Measurements from ENCODE around the gene GUCD1. TPM values are rescaled to one million over a fixed set of nuclear protein-coding genes. Genes with fewer than 3 reads are reported as not detected.

The GUCD1 gene
- total and polyA plus RNA-seq, 2 of the 13 experiments (the other 11 are each of a cell fraction or from before 2014, with no cell fraction given), result 128 to 245 TPM

DNA sequence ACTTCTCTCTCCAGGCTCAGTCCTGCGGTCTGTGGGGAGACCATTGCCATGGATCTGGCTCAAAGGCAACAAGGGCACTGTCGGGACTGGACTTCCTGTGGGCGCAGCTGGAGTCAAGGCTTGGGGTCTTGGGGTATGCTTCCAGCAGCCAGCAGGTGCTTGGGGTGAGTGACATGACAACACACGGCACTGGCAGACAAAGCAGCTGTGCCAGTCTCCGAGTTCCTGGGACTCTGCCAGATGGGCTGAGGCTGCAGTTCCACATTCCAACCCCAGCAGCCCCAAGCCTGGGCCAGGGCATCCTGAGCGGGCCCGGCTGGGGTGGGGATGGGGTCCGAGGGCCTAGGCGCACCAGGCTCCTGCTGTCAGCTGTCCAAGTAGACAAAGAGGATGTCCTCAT is 12.3 kb downstream of the GUCD1 start:
- ChIA-PET CTCF (ENCODE audit: low intra/inter-chr PET ratio, low total read pairs) (no interaction called here), POLR2A (interaction anchor here (1.5 kb wide), 1 partner anchor 12 kb away, joined by 3 read pairs; no protein-coding TSS in a partner anchor)
- DNase-seq (ENCODE audit: low spot score) (no peak), ATAC-seq (no peak), FAIRE-seq (no peak)
- H3K27me3 ChIP-seq (ENCODE audit: control insufficient read depth in 1 of 2, insufficient read depth in 2 of 2, low read length in 2 of 2), result no peaks in the 10 kb centered on the region
- intact Hi-C loops (cut with micrococcal nuclease; ENCODE audit: unreplicated experiment) (no loop called here), in situ Hi-C loops (cut with HindIII; ENCODE audit: extremely low pct_ligation_motif_present, low pct_unique_long_range_greater_than_20kb) (no loop called here)
- H3K27ac ChIP-seq (ENCODE audit: extremely low read length, insufficient read depth, low read length), result no peak overlapping the region
- H3K9me3 ChIP-seq (ENCODE audit: low read length), result no peaks in the 10 kb centered on the region
- no peak overlapping the region for H2AFZ ChIP-seq (ENCODE audit: low read length)
- TF ChIP-seq SIN3A (IDR thresholded peaks at IDR 0.05; ENCODE audit: borderline replicate concordance, low read depth, low read length) (no peak), RBFOX2 (IDR thresholded peaks at IDR 0.05; ENCODE audit: low read depth, low read length) (0 out of 2 replicates have a peak, but pooled peaks have one; percentile 28)
- peaks cover 23% of the 10 kb centered on the region for H3K4me1 ChIP-seq (ENCODE audit: insufficient read depth, low read length)
- H3K9ac ChIP-seq (ENCODE audit: insufficient read depth, low read depth, low read length), result no peak overlapping the region
- H3K4me3 ChIP-seq (replicated peaks in 1 of 3; ENCODE audit: insufficient read depth in 1 of 3, low read depth in 2 of 3, low read length in 3 of 3), result no peak overlapping the region
- no peaks in the 10 kb centered on the region for H4K20me1 ChIP-seq (ENCODE audit: insufficient read depth, low read length)
- no peak overlapping the region for H3K4me2 ChIP-seq (ENCODE audit: low read depth, low read length)
- H3K36me3 ChIP-seq (replicated peaks in 1 of 2; ENCODE audit: control insufficient read depth in 1 of 2, insufficient read depth in 2 of 2, low read length in 2 of 2), result peaks cover 50 to 71% of the 10 kb centered on the region in 2 experiments
- H3K79me2 ChIP-seq (ENCODE audit: insufficient read depth, low read length), result peaks cover 5% of the 10 kb centered on the region
- WGBS (ENCODE audit: low lambda C conversion rate), result 96% methylated on average over 3 of the region's 9 CpGs
- BruUV-seq (replicated peaks), result no TSS peak

DNA sequence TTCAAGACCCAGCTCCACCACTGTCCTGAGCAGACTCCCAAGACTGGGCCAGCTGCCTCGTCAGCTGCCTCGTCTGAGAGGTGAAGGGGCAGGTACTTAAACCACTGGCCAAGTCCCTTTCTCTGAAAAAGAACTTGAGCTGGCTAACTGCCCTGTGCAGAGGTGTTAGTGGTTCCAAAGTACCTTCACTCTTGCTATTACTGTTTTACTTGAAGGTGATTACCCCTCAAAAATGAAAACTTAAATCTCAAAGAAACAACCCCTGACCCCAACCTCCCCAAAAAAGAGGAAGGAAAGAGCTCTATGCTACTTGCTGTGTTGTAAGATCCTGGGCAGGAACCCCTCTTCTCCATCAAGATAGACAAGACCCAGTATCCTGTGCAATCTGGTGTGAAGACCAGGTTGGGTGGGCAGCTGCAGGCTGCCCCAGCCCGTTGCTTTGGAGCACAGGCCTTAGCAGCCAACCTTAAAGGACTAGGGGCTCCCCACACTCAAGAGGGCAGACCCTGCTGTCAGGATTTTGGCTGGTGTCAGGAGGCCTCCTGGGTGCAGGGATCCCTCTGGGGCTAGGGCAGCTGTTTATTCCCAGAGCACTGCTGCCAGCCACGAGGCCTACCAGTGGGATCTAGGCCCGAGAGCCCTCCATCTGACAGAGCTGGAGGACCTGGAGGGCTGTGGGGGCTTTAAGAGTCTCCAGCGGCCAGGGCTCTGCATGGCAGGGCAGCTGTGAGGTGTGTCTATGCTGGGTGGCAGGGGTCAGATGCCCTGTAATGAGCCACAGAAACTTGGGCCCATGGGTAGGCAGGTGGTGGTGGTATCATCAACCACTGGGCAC is 13.0 kb downstream of the GUCD1 start:
- no peaks in the 10 kb centered on the region for H4K20me1 ChIP-seq (ENCODE audit: insufficient read depth, low read length)
- H2AFZ ChIP-seq (ENCODE audit: low read length), result no peak overlapping the region
- no peak overlapping the region for H3K4me3 ChIP-seq (replicated peaks in 1 of 3; ENCODE audit: insufficient read depth in 1 of 3, low read depth in 2 of 3, low read length in 3 of 3)
- H3K79me2 ChIP-seq (ENCODE audit: insufficient read depth, low read length), result peaks cover under 1% of the 10 kb centered on the region
- no peak overlapping the region for H3K27ac ChIP-seq (ENCODE audit: extremely low read length, insufficient read depth, low read length)
- H3K4me1 ChIP-seq (ENCODE audit: insufficient read depth, low read length), result peaks cover 15% of the 10 kb centered on the region
- no peak for ATAC-seq
- no peaks in the 10 kb centered on the region for H3K9me3 ChIP-seq (ENCODE audit: low read length)
- intact Hi-C loops (cut with micrococcal nuclease; ENCODE audit: unreplicated experiment) (no loop called here), in situ Hi-C loops (cut with HindIII; ENCODE audit: extremely low pct_ligation_motif_present, low pct_unique_long_range_greater_than_20kb) (no loop called here)
- WGBS (ENCODE audit: low lambda C conversion rate), result 97% methylated on average over 3 of the region's 6 CpGs
- TF ChIP-seq ZC3H13 (CRISPR knock-in tag; IDR thresholded peaks at IDR 0.05) (peak; percentile 82; the same call in 1 of the 2 replicates), RBM22 (optimal IDR thresholded peaks at IDR 0.05; ENCODE audit: low read length) (peak; percentile 70), ZNF547 (CRISPR knock-in tag; IDR thresholded peaks at IDR 0.05) (no peak), SIX1 (CRISPR knock-in tag; IDR thresholded peaks at IDR 0.05; ENCODE audit: borderline replicate concordance) (no peak)
- BruUV-seq (replicated peaks), result no TSS peak
- POLR2A ChIA-PET, result interaction anchor here (1.0 to 1.5 kb wide), 4 partner anchors 8 to 67 kb away, joined by 3 to 6 read pairs (median 3); no protein-coding TSS in a partner anchor
- FAIRE-seq, result no peak
- H3K4me2 ChIP-seq (ENCODE audit: low read depth, low read length), result no peak overlapping the region
- no peak for DNase-seq (ENCODE audit: low spot score)
- H3K36me3 ChIP-seq (replicated peaks in 1 of 2; ENCODE audit: control insufficient read depth in 1 of 2, insufficient read depth in 2 of 2, low read length in 2 of 2), result peaks cover 44 to 64% of the 10 kb centered on the region in 2 experiments
- H3K27me3 ChIP-seq (ENCODE audit: control insufficient read depth in 1 of 2, insufficient read depth in 2 of 2, low read length in 2 of 2), result no peaks in the 10 kb centered on the region
- H3K9ac ChIP-seq (ENCODE audit: insufficient read depth, low read depth, low read length), result no peak overlapping the region
- CTCF ChIA-PET (ENCODE audit: low intra/inter-chr PET ratio, low total read pairs), result no interaction called here
